ENCODE data around the gene RNF157. TPM values are rescaled to one million over a fixed set of nuclear protein-coding genes. Genes with fewer than 3 reads are reported as not detected.

The RNF157 gene
- total RNA-seq, 4 donors from 2014 or later, result 8.4 to 23.5 (median 17.4) TPM

- TF ChIP-seq CTCF (IDR thresholded peaks at IDR 0.05), result no peak
- DNase-seq (ENCODE audit: low spot score) (no peak), ATAC-seq (ENCODE audit: low FRiP score) (no peak)
These were observed 3.8 kb upstream of the RNF157 start for GRCh38 chr17:76243826-76244679.

DNA sequence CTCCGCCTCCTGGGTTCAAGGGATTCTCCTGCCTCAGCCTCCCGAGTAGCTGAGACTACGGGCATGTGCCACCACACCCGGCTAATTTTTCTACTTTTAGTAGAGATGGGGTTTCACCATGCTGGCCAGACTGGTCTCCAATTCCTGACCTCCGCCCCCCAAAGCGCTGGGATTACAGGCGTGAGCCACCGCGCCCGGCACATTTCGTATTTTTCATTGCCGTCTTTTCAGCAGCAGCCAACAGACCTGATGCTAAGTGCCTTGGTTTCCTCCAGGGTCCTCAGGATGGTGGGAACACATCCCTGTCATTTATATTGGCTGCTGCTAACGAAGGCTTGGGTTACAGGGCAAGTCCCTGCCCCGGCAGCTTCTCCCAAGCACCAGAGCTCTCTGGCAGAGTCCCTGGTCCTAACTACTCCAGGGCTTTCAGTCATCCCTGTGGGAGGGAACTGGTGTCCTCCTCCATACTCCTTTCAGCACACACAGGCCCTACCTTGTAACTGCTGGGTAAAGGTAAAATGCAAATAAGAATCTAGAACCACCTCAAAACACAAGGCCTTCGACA lies 1.5 kb upstream of the RNF157 start:
- ATAC-seq (ENCODE audit: low FRiP score) (no peak), DNase-seq (ENCODE audit: low spot score) (no peak)

GRCh38 chr17:76241204-76241538 lies 878 bp upstream of the RNF157 start:
- TF ChIP-seq CTCF (IDR thresholded peaks at IDR 0.05), result no peak
- no peak for DNase-seq (ENCODE audit: low spot score)
- no peak for ATAC-seq (ENCODE audit: low FRiP score)

More for the DNA sequence above, 1.5 kb upstream of the RNF157 start:
- TF ChIP-seq CTCF (IDR thresholded peaks at IDR 0.05), result no peak

GRCh38 chr17:76239538-76240274 lies 587 bp downstream of the RNF157 start:
- peak; percentile 21 for ATAC-seq (ENCODE audit: low FRiP score)

DNA sequence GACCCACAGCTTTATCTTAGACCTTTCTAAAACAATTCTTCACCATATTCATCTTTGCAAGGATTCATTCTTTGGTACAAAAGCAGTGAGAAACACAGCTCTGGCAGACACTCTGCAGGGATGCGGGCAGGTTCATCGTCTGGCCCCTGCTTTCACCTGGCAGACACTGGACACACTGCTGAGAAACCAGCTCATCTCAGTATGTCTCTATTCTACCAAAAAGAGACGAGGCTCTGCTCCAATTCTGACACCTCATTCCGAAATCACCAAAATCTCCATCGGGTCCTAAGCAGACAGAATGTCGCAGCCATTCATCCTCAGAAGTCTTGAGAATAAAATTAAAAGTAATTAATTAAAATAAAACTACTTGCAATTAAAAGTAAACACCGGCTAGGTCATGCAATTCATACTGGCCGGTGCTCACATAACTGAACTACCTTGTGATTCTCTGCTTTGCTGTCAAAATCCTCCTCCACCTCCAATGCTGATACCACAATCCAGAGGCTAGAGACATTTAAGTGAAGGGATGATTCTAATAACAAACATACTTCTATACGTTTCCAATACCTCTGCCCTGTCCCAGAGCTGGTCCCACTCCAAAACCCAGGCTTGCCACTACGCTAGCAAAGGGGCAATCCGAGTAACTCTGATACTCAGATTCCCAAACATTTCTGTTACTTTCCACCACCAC lies 1.3 kb downstream of the RNF157 start:
- ATAC-seq (ENCODE audit: low FRiP score), result no peak
- DNase-seq (ENCODE audit: low spot score), result no peak
- no peak for TF ChIP-seq CTCF (IDR thresholded peaks at IDR 0.05)

More at GRCh38 chr17:76239538-76240274, 587 bp downstream of the RNF157 start:
- TF ChIP-seq CTCF (IDR thresholded peaks at IDR 0.05), result no peak
- no peak for DNase-seq (ENCODE audit: low spot score)

GRCh38 chr17:76237859-76238313 lies 2.4 kb downstream of the RNF157 start:
- DNase-seq (ENCODE audit: low spot score), result no peak
- ATAC-seq (ENCODE audit: low FRiP score), result no peak
- TF ChIP-seq CTCF (IDR thresholded peaks at IDR 0.05), result no peak

Measured in omental fat pad (tissue), 4 donors.